GM12878 (cell line): Measurements from ENCODE around the gene CBX7. TPM values are rescaled to one million over a fixed set of nuclear protein-coding genes. Genes with fewer than 3 reads are reported as not detected.
A peak's percentile ranks its signal among the peaks of the same experiment; 100 is the strongest.

Experiments
- EGR1 ChIP-seq, 2 experiments: IDR thresholded peaks; 1 replicate in 1 of 2; 2 replicates in 1 of 2; pipeline ENCODE4 v1.6.1; 2011 to 2012; ENCODE audit warnings: low read depth in 2 of 2, low read length in 2 of 2, borderline replicate concordance in 1 of 2, mild to moderate bottlenecking in 1 of 2, moderate library complexity in 1 of 2
- MTA3 ChIP-seq: IDR thresholded peaks from 2 replicates; pipeline ENCODE4 v1.6.1; 2012; ENCODE audit warnings: low read length, inconsistent platforms, borderline replicate concordance
- NR2F1 ChIP-seq: fragments of 450-650 bp; conservative IDR thresholded peaks from 2 replicates; pipeline ENCODE4 v1.6.1; 2017; ENCODE audit warnings: mild to moderate bottlenecking
- RELA ChIP-seq: fragments of 450-650 bp; IDR thresholded peaks from 2 replicates; pipeline ENCODE4 v1.8.0; 2014; ENCODE audit warnings: borderline replicate concordance; ENCODE audit not compliant: partially characterized antibody
- SREBF1 ChIP-seq: IDR thresholded peaks from 2 replicates; pipeline ENCODE4 v1.6.1; 2012; ENCODE audit warnings: mild to moderate bottlenecking, low read length
- polyA plus RNA-seq, 11 experiments: library from polyadenylated mRNA; depleted of rRNA in 4 of 11; unstranded in 6 of 11; stranded (reverse) in 5 of 11; fragments of >200 nt; fragmentation: Nextera tagmentation in 4 of 11; fragmentation: Illumina TruSeq in 1 of 11; extraction: Ambion mirVana in 4 of 11; extraction: Trizol in 1 of 11; gene quantifications; 1 replicate in 1 of 11; 2 replicates in 10 of 11; pipeline versions ENCODE4 v1.2.1 to v1.2.3, GENCODE V29; 2011 to 2016; ENCODE audit warnings: inconsistent platforms in 2 of 11, missing spikeins in 2 of 11, low read depth in 1 of 11
- total RNA-seq, 4 experiments: library from RNA; depleted of rRNA in 3 of 4; stranded (reverse); fragments of >200 nt in 3 of 4; fragmentation: Illumina TruSeq in 1 of 4; extraction: Trizol in 1 of 4; gene quantifications; 2 replicates each; pipeline versions ENCODE4 v1.2.1 to v1.2.3, GENCODE V29; 2013 to 2021
- TF ChIP-seq, protein P1 (sequence below): fragments of 450-650 bp; formaldehyde crosslinking; IDR thresholded peaks from 2 replicates; pipeline ENCODE4 v1.4.0; 2020; ENCODE audit warnings: mild to moderate bottlenecking, moderate library complexity
- TF ChIP-seq, protein P2 (sequence below): fragments of 450-650 bp; IDR thresholded peaks from 2 replicates; pipeline ENCODE4 v1.6.1; 2017; ENCODE audit warnings: mild to moderate bottlenecking

CBX7 gene
- total and polyA plus RNA-seq, 10 of the 15 experiments (the other 5 are each of a cell fraction or from before 2014, with no cell fraction given), result 0.18 to 17.2 (median 5.6) TPM

DNA sequence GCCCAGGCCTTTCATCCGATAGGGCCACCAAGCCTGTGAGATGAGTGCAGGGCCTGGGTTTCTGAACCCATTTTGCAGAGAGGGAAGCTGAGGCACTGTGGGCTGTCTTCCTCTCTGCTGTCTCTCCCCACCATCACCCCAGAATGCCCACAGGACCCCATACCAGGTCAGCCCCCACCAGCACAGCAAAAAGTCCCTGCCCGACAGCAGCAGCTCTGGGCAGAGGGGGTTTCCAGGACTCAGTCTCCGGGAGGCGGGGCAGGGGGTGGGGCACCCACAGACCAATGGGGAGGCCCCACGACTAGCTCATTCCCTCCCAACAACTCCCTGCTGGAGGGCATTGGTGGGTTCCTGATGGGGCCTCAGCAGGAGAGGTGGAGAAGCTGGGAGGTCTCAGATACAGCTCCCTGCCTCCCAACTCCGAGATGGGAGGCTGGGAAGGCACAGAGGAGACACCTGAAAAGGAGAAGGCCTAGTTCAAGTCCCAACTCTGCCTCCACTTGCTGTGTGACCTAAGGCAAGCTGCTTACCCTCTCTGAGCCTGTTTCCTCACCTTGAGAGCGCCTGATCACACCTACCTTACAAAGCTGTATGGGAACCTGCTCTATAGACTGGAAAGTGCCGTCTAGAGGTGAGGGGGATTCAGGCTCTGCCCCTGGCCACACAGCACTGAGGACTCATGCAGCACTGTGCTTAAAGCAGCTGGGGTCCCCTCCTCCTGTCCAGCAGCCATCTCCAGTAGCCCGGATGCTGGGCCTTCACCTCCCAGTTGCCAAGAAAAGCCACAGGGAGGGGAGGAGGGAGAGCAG lies 3.5 kb downstream of the CBX7 start (continued):
- TF ChIP-seq RELA, result peak; percentile 75
- TF ChIP-seq NR2F1, result peak; percentile 41; the same call in 1 of the 2 replicates
- no peak for TF ChIP-seq EGR1 (IDR thresholded peaks at IDR 0.05; ENCODE audit: borderline replicate concordance in 1 of 2, low read depth in 2 of 2, low read length in 2 of 2)
- TF ChIP-seq, protein P1, sequence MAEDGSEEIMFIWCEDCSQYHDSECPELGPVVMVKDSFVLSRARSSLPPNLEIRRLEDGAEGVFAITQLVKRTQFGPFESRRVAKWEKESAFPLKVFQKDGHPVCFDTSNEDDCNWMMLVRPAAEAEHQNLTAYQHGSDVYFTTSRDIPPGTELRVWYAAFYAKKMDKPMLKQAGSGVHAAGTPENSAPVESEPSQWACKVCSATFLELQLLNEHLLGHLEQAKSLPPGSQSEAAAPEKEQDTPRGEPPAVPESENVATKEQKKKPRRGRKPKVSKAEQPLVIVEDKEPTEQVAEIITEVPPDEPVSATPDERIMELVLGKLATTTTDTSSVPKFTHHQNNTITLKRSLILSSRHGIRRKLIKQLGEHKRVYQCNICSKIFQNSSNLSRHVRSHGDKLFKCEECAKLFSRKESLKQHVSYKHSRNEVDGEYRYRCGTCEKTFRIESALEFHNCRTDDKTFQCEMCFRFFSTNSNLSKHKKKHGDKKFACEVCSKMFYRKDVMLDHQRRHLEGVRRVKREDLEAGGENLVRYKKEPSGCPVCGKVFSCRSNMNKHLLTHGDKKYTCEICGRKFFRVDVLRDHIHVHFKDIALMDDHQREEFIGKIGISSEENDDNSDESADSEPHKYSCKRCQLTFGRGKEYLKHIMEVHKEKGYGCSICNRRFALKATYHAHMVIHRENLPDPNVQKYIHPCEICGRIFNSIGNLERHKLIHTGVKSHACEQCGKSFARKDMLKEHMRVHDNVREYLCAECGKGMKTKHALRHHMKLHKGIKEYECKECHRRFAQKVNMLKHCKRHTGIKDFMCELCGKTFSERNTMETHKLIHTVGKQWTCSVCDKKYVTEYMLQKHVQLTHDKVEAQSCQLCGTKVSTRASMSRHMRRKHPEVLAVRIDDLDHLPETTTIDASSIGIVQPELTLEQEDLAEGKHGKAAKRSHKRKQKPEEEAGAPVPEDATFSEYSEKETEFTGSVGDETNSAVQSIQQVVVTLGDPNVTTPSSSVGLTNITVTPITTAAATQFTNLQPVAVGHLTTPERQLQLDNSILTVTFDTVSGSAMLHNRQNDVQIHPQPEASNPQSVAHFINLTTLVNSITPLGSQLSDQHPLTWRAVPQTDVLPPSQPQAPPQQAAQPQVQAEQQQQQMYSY, result no peak
- TF ChIP-seq MTA3, result no peak
- no peak for TF ChIP-seq SREBF1
- TF ChIP-seq, protein P2, sequence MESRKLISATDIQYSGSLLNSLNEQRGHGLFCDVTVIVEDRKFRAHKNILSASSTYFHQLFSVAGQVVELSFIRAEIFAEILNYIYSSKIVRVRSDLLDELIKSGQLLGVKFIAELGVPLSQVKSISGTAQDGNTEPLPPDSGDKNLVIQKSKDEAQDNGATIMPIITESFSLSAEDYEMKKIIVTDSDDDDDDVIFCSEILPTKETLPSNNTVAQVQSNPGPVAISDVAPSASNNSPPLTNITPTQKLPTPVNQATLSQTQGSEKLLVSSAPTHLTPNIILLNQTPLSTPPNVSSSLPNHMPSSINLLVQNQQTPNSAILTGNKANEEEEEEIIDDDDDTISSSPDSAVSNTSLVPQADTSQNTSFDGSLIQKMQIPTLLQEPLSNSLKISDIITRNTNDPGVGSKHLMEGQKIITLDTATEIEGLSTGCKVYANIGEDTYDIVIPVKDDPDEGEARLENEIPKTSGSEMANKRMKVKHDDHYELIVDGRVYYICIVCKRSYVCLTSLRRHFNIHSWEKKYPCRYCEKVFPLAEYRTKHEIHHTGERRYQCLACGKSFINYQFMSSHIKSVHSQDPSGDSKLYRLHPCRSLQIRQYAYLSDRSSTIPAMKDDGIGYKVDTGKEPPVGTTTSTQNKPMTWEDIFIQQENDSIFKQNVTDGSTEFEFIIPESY, result no peak
